ENCODE data around the gene GIPC1. TPM values are rescaled to one million over a fixed set of nuclear protein-coding genes. Genes with fewer than 3 reads are reported as not detected.

The GIPC1 gene
- total and polyA plus RNA-seq, 9 of the 15 experiments (the other 6 are each of a cell fraction or from before 2014, with no cell fraction given), result 0.49 to 54.7 (median 24.8) TPM

GRCh38 chr19:14467816-14468215 is 28.1 kb downstream of the GIPC1 start:
- Histone ChIP-seq H3K4me2 (ENCODE audit: insufficient read depth, low read length) (no peak overlapping the region), H3K9me1 (ENCODE audit: control insufficient read depth, insufficient read depth, low read length) (no peaks in the 10 kb centered on the region), H3K27ac (ENCODE audit: extremely low read depth, low read depth, low read length) (no peak overlapping the region), H3K79me2 (ENCODE audit: control insufficient read depth, insufficient read depth, low read length) (no peaks in the 10 kb centered on the region), H3K4me3 (no peak overlapping the region), H3K9ac (ENCODE audit: insufficient read depth in 1 of 2, low read depth in 2 of 2, low read length in 2 of 2) (no peak overlapping the region), H3K4me1 (replicated peaks in 1 of 2; ENCODE audit: control insufficient read depth in 2 of 2, insufficient read depth in 2 of 2, low read length in 2 of 2) (peaks cover 4 to 36% of the 10 kb centered on the region in 2 experiments), H3K9me3 (replicated peaks; ENCODE audit: control insufficient read depth, insufficient read depth, low read depth, low read length) (no peaks in the 10 kb centered on the region), H3K36me3 (ENCODE audit: control insufficient read depth, insufficient read depth, low read length) (peaks cover 79% of the 10 kb centered on the region; the same call in 2 of the 3 replicates), H4K20me1 (replicated peaks; ENCODE audit: control insufficient read depth, insufficient read depth, low read length) (no peaks in the 10 kb centered on the region), H3K27me3 (ENCODE audit: control insufficient read depth in 2 of 2, insufficient read depth in 2 of 2, low read length in 2 of 2) (no peaks in the 10 kb centered on the region), H2AFZ (ENCODE audit: low read depth, low read length) (no peak overlapping the region)
- ATAC-seq, result peak; percentile 71
- no TSS peak for BruUV-seq (replicated peaks)
- WGBS (ENCODE audit: insufficient coverage, low coverage, missing lambda C conversion rate), result 55% methylated on average over 6 of the region's 9 CpGs
- CTCF ChIA-PET (ENCODE audit: low intra/inter-chr PET ratio), result interaction anchor here (1.1 kb wide), 1 partner anchor 331 kb away, joined by 6 read pairs; the partner anchor contains the start of gene ASF1B
- DNase-seq (ENCODE audit: extremely low read depth in 1 of 4, low spot score in 3 of 4), result peak; percentile 50 to 66 (median 59)
- FAIRE-seq, result peak; percentile 86
- intact Hi-C loops (cut with micrococcal nuclease), result loop anchor here (5.0 kb wide), 1 partner anchor 36 kb away; the partner anchor contains the start of gene PKN1
- POLR2A ChIA-PET, result interaction anchor here (0.5 to 2.6 kb wide), 5 partner anchors 10 to 56 kb away, joined by 3 to 9 read pairs (median 3); partner anchors contain the start of gene PKN1
- in situ Hi-C loops (cut with MboI), result no loop called here
- TF ChIP-seq TAF1 (IDR thresholded peaks at IDR 0.05; ENCODE audit: control insufficient read depth, extremely low read depth, insufficient read depth, low read length, severe bottlenecking), result no peak
- TF ChIP-seq GTF2B (IDR thresholded peaks at IDR 0.05; ENCODE audit: extremely low read depth, insufficient read length), result no peak
- no peak for TF ChIP-seq SAFB2 (IDR thresholded peaks at IDR 0.05; ENCODE audit: borderline replicate concordance, low read depth, low read length, severe bottlenecking)
- no peak for TF ChIP-seq TBL1XR1 (IDR thresholded peaks at IDR 0.05; ENCODE audit: low read length in 2 of 2)
- no peak for TF ChIP-seq ELF2 (CRISPR knock-in tag; IDR thresholded peaks at IDR 0.05)
- no peak for TF ChIP-seq NFE2L1 (tag; IDR thresholded peaks at IDR 0.05; ENCODE audit: borderline replicate concordance, low read depth)
- no peak for TF ChIP-seq ZNF561 (CRISPR knock-in tag; conservative IDR thresholded peaks at IDR 0.05)
- TF ChIP-seq CTCF (IDR thresholded peaks at IDR 0.05 in 2 of 3, conservative IDR thresholded peaks at IDR 0.05 in 1 of 3; ENCODE audit: insufficient read depth in 2 of 3, low read depth in 1 of 3, low read length in 3 of 3), result peak; percentile 67 to 75 (median 68)
- no peak for TF ChIP-seq ARID3B (CRISPR knock-in tag; IDR thresholded peaks at IDR 0.05; ENCODE audit: borderline replicate concordance)
- peak; percentile 72 for TF ChIP-seq ATF3 (IDR thresholded peaks at IDR 0.05)
- no peak for TF ChIP-seq ATF3 (CRISPR knock-in tag; conservative IDR thresholded peaks at IDR 0.05)
- peak; percentile 33 to 59; a peak in 3 of 4 replicates for TF ChIP-seq RAD21 (CRISPR knock-in tag; conservative IDR thresholded peaks at IDR 0.05 in 1 of 2, IDR thresholded peaks at IDR 0.05 in 1 of 2)
- TF ChIP-seq FOSL1 (tag; conservative IDR thresholded peaks at IDR 0.05), result peak; percentile 66

All from K562 (cell line).